Measurements from ENCODE around the gene TMCC2.
A peak's percentile ranks its signal among the peaks of the same experiment; 100 is the strongest.

TMCC2 gene

DNA sequence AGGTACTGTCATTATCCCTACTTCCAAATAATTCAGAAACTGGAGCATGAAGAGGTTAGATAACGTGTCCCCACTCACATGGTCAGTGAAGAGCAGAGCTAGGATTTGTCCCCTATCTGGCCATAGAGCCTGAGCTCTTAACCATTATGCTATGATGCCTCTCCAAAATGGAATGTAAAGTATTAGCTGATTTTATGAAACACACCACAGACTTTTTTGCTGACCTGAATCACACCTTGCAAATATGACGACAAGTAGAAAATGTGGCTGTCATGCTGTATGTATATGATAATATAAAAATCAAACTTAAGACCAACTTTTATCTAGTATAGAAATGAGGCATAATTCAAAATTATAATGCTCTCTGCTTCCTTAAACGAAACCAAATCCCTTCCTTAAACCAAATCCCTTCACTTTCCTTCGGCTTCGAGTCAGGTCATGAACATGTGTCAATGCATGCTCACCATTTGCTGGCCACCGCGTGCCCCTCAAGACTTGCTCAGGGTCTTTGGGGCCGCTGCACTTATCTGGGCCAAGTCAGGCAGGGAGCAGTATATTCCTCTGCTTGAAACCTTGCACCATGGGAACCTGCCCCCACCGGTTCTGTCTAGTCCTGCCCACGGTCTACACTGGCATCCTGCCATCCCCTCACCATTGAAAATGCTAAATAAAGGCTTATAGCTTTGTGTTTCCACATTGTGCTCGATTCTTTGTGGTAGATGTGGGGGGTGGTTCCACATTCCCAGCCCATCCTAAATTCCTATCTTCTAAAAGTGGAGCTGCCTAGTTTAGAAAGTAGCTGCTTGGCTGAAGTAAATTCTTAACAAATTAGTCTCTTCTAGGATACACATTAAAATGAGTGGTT, 1.6 kb upstream of the TMCC2 start:
- H3F3A ChIP-seq (ENCODE audit: insufficient read depth, low read length) = peaks cover 27% of the 10 kb centered on the region
- peaks cover 8% of the 10 kb centered on the region; the same call in 1 of the 2 replicates for H3K27me3 ChIP-seq (replicated peaks; ENCODE audit: insufficient read depth, low read length)
- no peak overlapping the region for H2AFZ ChIP-seq (ENCODE audit: low read length)
- no peak overlapping the region for H3K9ac ChIP-seq (ENCODE audit: low read length)
- TF ChIP-seq CTCF (IDR thresholded peaks at IDR 0.05; ENCODE audit: low read length) (no peak), EZH2phosphoT487 (IDR thresholded peaks at IDR 0.05; ENCODE audit: low read length) (no peak)
- H3K4me3 ChIP-seq (ENCODE audit: low read length) = no peak overlapping the region
- H3K9me3 ChIP-seq (replicated peaks; ENCODE audit: insufficient read depth, low read length) = no peaks in the 10 kb centered on the region
- H3K4me1 ChIP-seq (ENCODE audit: low read length) = peaks cover 9% of the 10 kb centered on the region
- H3K4me2 ChIP-seq (ENCODE audit: low read depth, low read length) = no peak overlapping the region
- no peak overlapping the region for H3K27ac ChIP-seq (ENCODE audit: low read length)
- no peaks in the 10 kb centered on the region for H3K36me3 ChIP-seq (replicated peaks; ENCODE audit: insufficient read depth, low read length)
- DNase-seq = no peak
- H3K79me2 ChIP-seq (ENCODE audit: low read length) = peaks cover 13% of the 10 kb centered on the region
- no peaks in the 10 kb centered on the region for H3K9me2 ChIP-seq (replicated peaks; ENCODE audit: insufficient read depth, low read length)
- H4K20me1 ChIP-seq (ENCODE audit: insufficient read depth, low read length) = no peaks in the 10 kb centered on the region

DNA sequence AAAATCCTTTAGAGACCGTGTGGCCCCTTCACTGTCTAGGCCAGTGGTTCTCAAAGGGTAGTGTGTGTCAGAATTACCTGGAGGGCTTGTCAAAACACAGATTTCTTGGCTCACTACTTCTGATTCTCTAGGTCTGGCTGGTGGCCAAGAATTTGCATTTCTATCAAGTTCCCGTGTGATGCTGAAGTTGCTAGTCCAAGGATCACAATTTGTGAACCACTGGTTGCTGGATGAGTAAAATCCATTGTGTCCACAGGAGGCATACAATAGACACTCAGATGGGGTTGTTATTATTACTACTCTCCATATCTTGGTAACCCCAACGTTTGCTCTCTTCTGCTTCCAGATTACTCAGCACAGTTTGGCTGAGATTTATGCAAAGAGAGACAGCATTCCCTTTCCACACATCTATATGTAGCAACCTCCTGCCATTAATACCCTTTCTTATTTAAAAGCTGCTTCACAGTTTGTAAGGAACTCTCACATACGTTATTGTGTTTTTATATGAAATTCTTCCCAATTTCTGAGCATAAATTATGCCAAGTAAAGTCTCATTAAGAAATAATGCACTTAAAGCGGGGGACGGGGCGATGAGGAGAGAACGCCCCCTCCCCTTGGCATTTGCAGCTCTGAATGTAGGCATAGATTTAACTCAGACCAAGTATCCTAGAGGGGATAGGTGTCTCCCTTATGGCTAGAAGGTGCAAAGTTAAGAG, 720 bp upstream of the TMCC2 start:
- DNase-seq = peak; percentile 21
- peak overlapping the region; percentile 41; the same call in 1 of the 2 replicates for H3K9ac ChIP-seq (ENCODE audit: low read length)
- no peak for TF ChIP-seq CTCF (IDR thresholded peaks at IDR 0.05; ENCODE audit: low read length)
- no peak for TF ChIP-seq EZH2 (optimal IDR thresholded peaks at IDR 0.05; ENCODE audit: low read depth, low read length)
- TF ChIP-seq EZH2phosphoT487 (IDR thresholded peaks at IDR 0.05; ENCODE audit: low read length) = no peak

GRCh38 chr1:205228093-205228521, 361 bp downstream of the TMCC2 start:
- Histone ChIP-seq H3K4me3 (ENCODE audit: low read length) (peak overlapping the region; percentile 72), H4K20me1 (ENCODE audit: insufficient read depth, low read length) (no peaks in the 10 kb centered on the region), H3K9me2 (replicated peaks; ENCODE audit: insufficient read depth, low read length) (no peaks in the 10 kb centered on the region), H3K9me3 (replicated peaks; ENCODE audit: insufficient read depth, low read length) (no peaks in the 10 kb centered on the region), H3K36me3 (replicated peaks; ENCODE audit: insufficient read depth, low read length) (no peaks in the 10 kb centered on the region), H3K9ac (ENCODE audit: low read length) (peak overlapping the region; percentile 47; the same call in 1 of the 2 replicates), H3F3A (ENCODE audit: insufficient read depth, low read length) (peaks cover 38% of the 10 kb centered on the region), H3K27ac (ENCODE audit: low read length) (no peak overlapping the region), H3K4me1 (ENCODE audit: low read length) (peaks cover 20% of the 10 kb centered on the region), H3K27me3 (replicated peaks; ENCODE audit: insufficient read depth, low read length) (peaks cover 8% of the 10 kb centered on the region; the same call in 1 of the 2 replicates), H3K79me2 (ENCODE audit: low read length) (peaks cover 30% of the 10 kb centered on the region), H3K4me2 (ENCODE audit: low read depth, low read length) (peak overlapping the region; percentile 96), H2AFZ (ENCODE audit: low read length) (peak overlapping the region; percentile 88)
- DNase-seq = peak; percentile 26
- no peak for TF ChIP-seq EZH2 (optimal IDR thresholded peaks at IDR 0.05; ENCODE audit: low read depth, low read length)
- no peak for TF ChIP-seq CTCF (IDR thresholded peaks at IDR 0.05; ENCODE audit: low read length)
- no peak for TF ChIP-seq EZH2phosphoT487 (IDR thresholded peaks at IDR 0.05; ENCODE audit: low read length)

More for the DNA sequence above, 720 bp upstream of the TMCC2 start:
- H3K36me3 ChIP-seq (replicated peaks; ENCODE audit: insufficient read depth, low read length) = no peaks in the 10 kb centered on the region
- H3K27me3 ChIP-seq (replicated peaks; ENCODE audit: insufficient read depth, low read length) = peaks cover 8% of the 10 kb centered on the region; the same call in 1 of the 2 replicates
- peak overlapping the region; percentile 94 for H3K4me2 ChIP-seq (ENCODE audit: low read depth, low read length)
- H3K27ac ChIP-seq (ENCODE audit: low read length) = no peak overlapping the region
- H3K9me2 ChIP-seq (replicated peaks; ENCODE audit: insufficient read depth, low read length) = no peaks in the 10 kb centered on the region
- H3K4me1 ChIP-seq (ENCODE audit: low read length) = peaks cover 14% of the 10 kb centered on the region
- H3K9me3 ChIP-seq (replicated peaks; ENCODE audit: insufficient read depth, low read length) = no peaks in the 10 kb centered on the region
- H2AFZ ChIP-seq (ENCODE audit: low read length) = peak overlapping the region; percentile 85
- peaks cover 21% of the 10 kb centered on the region for H3K79me2 ChIP-seq (ENCODE audit: low read length)
- H3K4me3 ChIP-seq (ENCODE audit: low read length) = peak overlapping the region; percentile 68
- no peaks in the 10 kb centered on the region for H4K20me1 ChIP-seq (ENCODE audit: insufficient read depth, low read length)
- H3F3A ChIP-seq (ENCODE audit: insufficient read depth, low read length) = peaks cover 35% of the 10 kb centered on the region
